NCI-H2196 treated with DMSO at 0.1 percent for 48 hours (cell line): Measurements from ENCODE around the gene TFEB.

ENCODE experiments used
- DNase-seq: peaks from one replicate; lab custom pipeline; 2025; ENCODE audit not compliant: unreplicated experiment; lab: John Stamatoyannopoulos, UW

Gene TFEB

GRCh38 chr6:41655176-41655575 is 80.2 kb downstream of the TFEB start:
- no peak for DNase-seq

GRCh38 chr6:41654698-41655151 is 80.7 kb downstream of the TFEB start:
- DNase-seq, result no peak

- no peak for DNase-seq
Observed at GRCh38 chr6:41654151-41654697, 81.2 kb downstream of the TFEB start.

- no peak for DNase-seq
Observed at GRCh38 chr6:41653691-41654090, 81.7 kb downstream of the TFEB start.

GRCh38 chr6:41652866-41653652 is 82.3 kb downstream of the TFEB start:
- no peak for DNase-seq

GRCh38 chr6:41651962-41652657 is 83.3 kb downstream of the TFEB start:
- no peak for DNase-seq

GRCh38 chr6:41651246-41651961 is 84.0 kb downstream of the TFEB start:
- DNase-seq, result no peak

GRCh38 chr6:41650120-41650519 is 85.3 kb downstream of the TFEB start:
- DNase-seq, result peak; percentile 5

- no peak for DNase-seq
Observed at GRCh38 chr6:41649596-41649995, 85.8 kb downstream of the TFEB start.

GRCh38 chr6:41648921-41649320 is 86.5 kb downstream of the TFEB start:
- DNase-seq, result no peak

- DNase-seq, result no peak
Observed at GRCh38 chr6:41648070-41648585, 87.3 kb downstream of the TFEB start.

- no peak for DNase-seq
Observed at GRCh38 chr6:41647061-41647511, 88.3 kb downstream of the TFEB start.

- no peak for DNase-seq
Observed at GRCh38 chr6:41646026-41646795, 89.2 kb downstream of the TFEB start.

GRCh38 chr6:41645007-41645618 is 90.3 kb downstream of the TFEB start:
- DNase-seq, result no peak

GRCh38 chr6:41644297-41644879 is 91.0 kb downstream of the TFEB start:
- DNase-seq, result no peak

GRCh38 chr6:41643899-41644269 is 91.5 kb downstream of the TFEB start:
- no peak for DNase-seq

- DNase-seq, result no peak
Observed at GRCh38 chr6:41642960-41643898, 92.2 kb downstream of the TFEB start.

GRCh38 chr6:41642090-41642959 is 93.1 kb downstream of the TFEB start:
- DNase-seq, result no peak
